ENCODE data around the gene CACNA1C. TPM values are rescaled to one million over a fixed set of nuclear protein-coding genes. Genes with fewer than 3 reads are reported as not detected.

CACNA1C gene
- total RNA-seq, 1 experiment from 2014 or later: not detected

DNA sequence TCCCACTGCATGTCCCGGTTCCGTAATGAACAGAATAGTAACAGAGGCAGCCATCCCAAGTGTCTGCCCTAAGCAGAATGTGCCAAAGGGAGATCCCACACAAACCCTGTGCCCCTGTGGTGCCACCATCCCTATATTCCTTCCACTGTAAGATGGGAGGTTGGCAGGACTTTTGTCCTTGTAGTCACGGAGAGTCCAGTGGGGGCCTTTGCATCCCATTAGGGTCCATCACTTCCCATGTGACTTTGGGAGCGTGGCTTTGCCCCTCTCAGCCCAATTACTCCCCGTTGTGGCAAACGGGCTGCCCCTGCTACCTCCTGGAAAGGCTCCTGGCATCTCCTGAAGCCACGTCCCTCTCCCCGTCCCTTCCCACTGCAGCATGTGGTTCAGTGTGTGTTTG is 552.5 kb downstream of the CACNA1C start:
- no peaks in the 10 kb centered on the region for H4K20me1 ChIP-seq (ENCODE audit: insufficient read depth)
- H3K27ac ChIP-seq: no peak overlapping the region
- intact Hi-C loops (cut with micrococcal nuclease; ENCODE audit: unreplicated experiment): no loop called here
- H3F3A ChIP-seq (ENCODE audit: insufficient read depth, low read depth): no peaks in the 10 kb centered on the region
- DNase-seq: no peak
- H3K4me2 ChIP-seq: no peak overlapping the region
- no peak overlapping the region for H3K4me3 ChIP-seq
- no peaks in the 10 kb centered on the region for H3K36me3 ChIP-seq (ENCODE audit: low read depth)
- peaks cover 100% of the 10 kb centered on the region for H3K27me3 ChIP-seq (ENCODE audit: insufficient read depth, low read depth)
- no peaks in the 10 kb centered on the region for H3K79me2 ChIP-seq (ENCODE audit: low read depth)
- no peak for TF ChIP-seq EZH2 (IDR thresholded peaks at IDR 0.05; ENCODE audit: low read depth)
- TF ChIP-seq, protein P1, sequence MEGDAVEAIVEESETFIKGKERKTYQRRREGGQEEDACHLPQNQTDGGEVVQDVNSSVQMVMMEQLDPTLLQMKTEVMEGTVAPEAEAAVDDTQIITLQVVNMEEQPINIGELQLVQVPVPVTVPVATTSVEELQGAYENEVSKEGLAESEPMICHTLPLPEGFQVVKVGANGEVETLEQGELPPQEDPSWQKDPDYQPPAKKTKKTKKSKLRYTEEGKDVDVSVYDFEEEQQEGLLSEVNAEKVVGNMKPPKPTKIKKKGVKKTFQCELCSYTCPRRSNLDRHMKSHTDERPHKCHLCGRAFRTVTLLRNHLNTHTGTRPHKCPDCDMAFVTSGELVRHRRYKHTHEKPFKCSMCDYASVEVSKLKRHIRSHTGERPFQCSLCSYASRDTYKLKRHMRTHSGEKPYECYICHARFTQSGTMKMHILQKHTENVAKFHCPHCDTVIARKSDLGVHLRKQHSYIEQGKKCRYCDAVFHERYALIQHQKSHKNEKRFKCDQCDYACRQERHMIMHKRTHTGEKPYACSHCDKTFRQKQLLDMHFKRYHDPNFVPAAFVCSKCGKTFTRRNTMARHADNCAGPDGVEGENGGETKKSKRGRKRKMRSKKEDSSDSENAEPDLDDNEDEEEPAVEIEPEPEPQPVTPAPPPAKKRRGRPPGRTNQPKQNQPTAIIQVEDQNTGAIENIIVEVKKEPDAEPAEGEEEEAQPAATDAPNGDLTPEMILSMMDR (conservative IDR thresholded peaks at IDR 0.05): no peak
- ChIA-PET POLR2A (ENCODE audit: unreplicated experiment) (no interaction called here), CTCF (no interaction called here)
- no peaks in the 10 kb centered on the region for H3K4me1 ChIP-seq (replicated peaks; ENCODE audit: insufficient read depth)
- no peaks in the 10 kb centered on the region for H3K9me2 ChIP-seq (ENCODE audit: insufficient read depth)
- no TSS peak for BruUV-seq (replicated peaks)
- H3K9me3 ChIP-seq (ENCODE audit: insufficient read depth, low read depth): no peaks in the 10 kb centered on the region
- H2AFZ ChIP-seq: no peak overlapping the region

DNA sequence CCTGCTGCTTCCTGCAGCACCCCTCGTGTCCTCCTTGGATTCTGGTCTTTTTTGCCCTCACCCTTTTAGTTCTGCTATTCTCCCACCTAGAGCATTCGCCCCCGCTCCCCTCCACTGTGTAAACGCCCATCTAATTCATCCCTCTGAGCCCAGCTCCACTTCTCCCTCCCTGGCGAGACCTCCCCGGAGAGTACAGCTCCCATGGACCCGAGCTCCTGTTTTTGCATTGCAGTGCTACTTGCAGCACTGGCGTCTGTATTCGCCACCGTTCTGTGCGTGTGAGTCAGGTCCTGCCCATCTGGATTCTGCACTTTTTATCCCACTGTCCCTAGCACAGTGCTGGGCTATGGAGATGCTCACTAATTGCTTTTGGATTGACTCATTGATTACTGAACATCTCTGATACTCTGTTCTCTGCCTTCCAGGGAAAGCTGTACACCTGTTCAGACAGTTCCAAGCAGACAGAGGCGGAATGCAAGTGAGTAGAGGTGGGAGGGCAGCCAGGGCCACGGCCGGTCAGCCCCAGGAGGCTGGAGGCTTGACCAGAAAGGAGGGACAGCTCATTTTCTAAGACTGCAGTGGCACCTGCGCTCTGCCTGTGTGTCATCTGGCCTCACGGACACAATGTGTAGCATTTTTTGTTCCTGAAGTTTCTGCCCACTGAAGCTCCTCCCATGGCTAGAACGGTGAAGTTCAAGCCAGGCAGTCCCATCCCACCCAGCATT is 553.6 kb downstream of the CACNA1C start:
- Histone ChIP-seq H3K9me2 (ENCODE audit: insufficient read depth) (no peaks in the 10 kb centered on the region), H3K27me3 (ENCODE audit: insufficient read depth, low read depth) (peaks cover 100% of the 10 kb centered on the region), H4K20me1 (ENCODE audit: insufficient read depth) (no peaks in the 10 kb centered on the region), H3K4me2 (no peak overlapping the region), H3K4me3 (no peak overlapping the region), H3K4me1 (replicated peaks; ENCODE audit: insufficient read depth) (no peaks in the 10 kb centered on the region), H3K27ac (no peak overlapping the region), H2AFZ (no peak overlapping the region), H3K79me2 (ENCODE audit: low read depth) (no peaks in the 10 kb centered on the region), H3F3A (ENCODE audit: insufficient read depth, low read depth) (no peaks in the 10 kb centered on the region), H3K9me3 (ENCODE audit: insufficient read depth, low read depth) (no peaks in the 10 kb centered on the region), H3K36me3 (ENCODE audit: low read depth) (no peaks in the 10 kb centered on the region)
- no TSS peak for BruUV-seq (replicated peaks)
- POLR2A ChIA-PET (ENCODE audit: unreplicated experiment): no interaction called here
- CTCF ChIA-PET: no interaction called here
- intact Hi-C loops (cut with micrococcal nuclease; ENCODE audit: unreplicated experiment): no loop called here
- DNase-seq: no peak
- TF ChIP-seq EZH2 (IDR thresholded peaks at IDR 0.05; ENCODE audit: low read depth): no peak
- TF ChIP-seq, protein P1 (conservative IDR thresholded peaks at IDR 0.05): no peak

DNA sequence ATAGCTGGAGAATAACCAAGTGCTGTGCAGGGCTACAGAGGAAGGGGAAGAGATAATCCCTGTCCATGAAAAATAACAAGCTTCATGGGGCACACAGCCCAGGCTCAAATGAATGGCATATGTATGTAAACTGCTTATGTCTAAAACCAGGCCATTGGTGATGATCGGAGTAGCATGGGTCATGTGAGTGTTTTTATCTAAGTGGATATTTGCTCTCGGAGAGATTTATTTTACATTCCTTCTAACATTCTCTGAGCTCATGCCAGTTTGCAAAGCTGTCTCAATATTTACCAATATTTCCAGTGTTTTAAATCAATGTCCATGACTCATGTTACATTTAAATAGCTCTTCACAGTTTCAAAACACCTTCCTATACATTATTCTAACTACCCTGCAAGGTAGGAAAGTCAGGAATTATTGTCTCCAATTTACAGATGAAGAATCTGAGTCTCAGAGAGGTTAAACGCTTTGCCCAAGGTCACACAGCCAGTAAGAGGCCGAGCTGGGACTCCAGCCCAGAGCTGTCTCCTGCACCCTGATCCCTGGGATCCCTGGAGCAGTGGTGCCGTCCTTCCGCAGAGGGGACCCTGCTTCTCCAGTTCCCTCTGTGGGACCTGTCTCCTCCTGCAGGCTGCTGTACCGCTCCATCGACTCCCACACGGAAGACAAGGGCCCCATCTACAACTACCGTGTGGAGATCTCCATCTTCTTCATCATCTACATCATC is 555.3 kb downstream of the CACNA1C start:
- H3K4me1 ChIP-seq (replicated peaks; ENCODE audit: insufficient read depth): no peaks in the 10 kb centered on the region
- ChIA-PET POLR2A (ENCODE audit: unreplicated experiment) (no interaction called here), CTCF (no interaction called here)
- intact Hi-C loops (cut with micrococcal nuclease; ENCODE audit: unreplicated experiment): no loop called here
- BruUV-seq (replicated peaks): no TSS peak
- H2AFZ ChIP-seq: no peak overlapping the region
- no peak for TF ChIP-seq EZH2 (IDR thresholded peaks at IDR 0.05; ENCODE audit: low read depth)
- TF ChIP-seq, protein P1 (conservative IDR thresholded peaks at IDR 0.05): no peak
- no peaks in the 10 kb centered on the region for H3K79me2 ChIP-seq (ENCODE audit: low read depth)
- DNase-seq: no peak
- H3K9me3 ChIP-seq (ENCODE audit: insufficient read depth, low read depth): no peaks in the 10 kb centered on the region
- no peak overlapping the region for H3K4me2 ChIP-seq
- H3K4me3 ChIP-seq: no peak overlapping the region
- H4K20me1 ChIP-seq (ENCODE audit: insufficient read depth): no peaks in the 10 kb centered on the region
- no peak overlapping the region for H3K27ac ChIP-seq
- H3K27me3 ChIP-seq (ENCODE audit: insufficient read depth, low read depth): peaks cover 100% of the 10 kb centered on the region
- no peaks in the 10 kb centered on the region for H3K9me2 ChIP-seq (ENCODE audit: insufficient read depth)
- H3K36me3 ChIP-seq (ENCODE audit: low read depth): no peaks in the 10 kb centered on the region
- no peaks in the 10 kb centered on the region for H3F3A ChIP-seq (ENCODE audit: insufficient read depth, low read depth)

Measured in PC-9 (cell line).